Activated naive CD8-positive, alpha-beta T cell treated with anti-CD3 and anti-CD28 coated beads, Interleukin-2, amount 50 U/mL, for 16 hours (primary cell): ENCODE results near the gene GINS2.

Source experiments
- DNase-seq: peaks from one replicate; pipeline ENCODE4 v3.0.0-alpha.2; 2020; ENCODE audit warnings: low read depth, low spot score

The GINS2 gene

GRCh38 chr16:85688586-85689284 lies at the start of gene GINS2:
TSS of gene GINS2 (minus strand) at chr16:85688954. CDS start at chr16:85688898, 56 bp downstream.
- DNase-seq: peak; percentile 81

- no peak for DNase-seq
Measured at GRCh38 chr16:85736921-85737320, 48.2 kb upstream of the GINS2 start.

GRCh38 chr16:85735946-85736345 lies 47.2 kb upstream of the GINS2 start:
- DNase-seq: no peak

- DNase-seq: no peak
Measured at GRCh38 chr16:85735225-85735635, 46.5 kb upstream of the GINS2 start.

GRCh38 chr16:85734311-85735017 lies 45.7 kb upstream of the GINS2 start:
- no peak for DNase-seq

- DNase-seq: no peak
Measured at GRCh38 chr16:85733839-85734170, 45.1 kb upstream of the GINS2 start.

GRCh38 chr16:85733155-85733838 lies 44.5 kb upstream of the GINS2 start:
- DNase-seq: no peak

- DNase-seq: no peak
Measured at GRCh38 chr16:85731179-85731578, 42.4 kb upstream of the GINS2 start.

GRCh38 chr16:85730186-85730465 lies 41.4 kb upstream of the GINS2 start:
- DNase-seq: no peak

- no peak for DNase-seq
Measured at GRCh38 chr16:85729452-85730185, 40.9 kb upstream of the GINS2 start.

- no peak for DNase-seq
Measured at GRCh38 chr16:85728879-85729278, 40.1 kb upstream of the GINS2 start.

- DNase-seq: no peak
Measured at GRCh38 chr16:85724936-85725335, 36.2 kb upstream of the GINS2 start.

GRCh38 chr16:85724126-85724879 lies 35.5 kb upstream of the GINS2 start:
- DNase-seq: no peak

GRCh38 chr16:85722128-85722893 lies 33.6 kb upstream of the GINS2 start:
- no peak for DNase-seq

- DNase-seq: no peak
Measured at GRCh38 chr16:85720302-85720637, 31.5 kb upstream of the GINS2 start.

GRCh38 chr16:85719605-85720301 lies 31.0 kb upstream of the GINS2 start:
- no peak for DNase-seq

- no peak for DNase-seq
Measured at GRCh38 chr16:85718682-85719081, 29.9 kb upstream of the GINS2 start.

GRCh38 chr16:85718153-85718477 lies 29.4 kb upstream of the GINS2 start:
- DNase-seq: no peak

- DNase-seq: peak; percentile 25
Measured at GRCh38 chr16:85717393-85718152, 28.8 kb upstream of the GINS2 start.

- no peak for DNase-seq
Measured at GRCh38 chr16:85716680-85717038, 27.9 kb upstream of the GINS2 start.
